GM21786 (cell line): Measurements from ENCODE around the gene DYDC1.
"Not testable (repeated sequence)": the region's sequence is repeated elsewhere in the genome, so short reads cannot be mapped to it uniquely, and the experiment has no call there.

ENCODE experiments used
- ATAC-seq: cut with Tn5 transposase; IDR thresholded peaks from one replicate; pipeline ENCODE4 v1.9.1; 2021; ENCODE audit not compliant: unreplicated experiment

DYDC1 gene

DNA sequence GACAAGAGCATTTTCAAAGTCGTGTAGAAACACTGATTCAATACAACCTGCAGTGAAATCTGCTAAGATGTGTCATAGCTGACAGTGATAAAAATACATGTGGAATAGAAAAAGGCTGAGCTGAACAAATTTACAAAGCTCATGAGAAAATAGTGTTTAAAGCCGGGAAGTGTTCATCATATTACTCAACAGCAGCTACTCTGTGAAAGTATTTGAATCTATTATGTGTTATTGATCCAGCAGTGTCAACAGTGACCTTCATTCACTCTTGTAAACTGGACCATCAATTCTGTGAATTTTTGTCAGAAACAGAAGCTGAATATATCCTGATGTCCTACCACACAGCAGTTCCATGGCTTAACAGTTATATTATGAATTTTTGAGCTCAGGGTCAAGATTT is 11.6 kb downstream of the DYDC1 start:
- ATAC-seq = no peak

DNA sequence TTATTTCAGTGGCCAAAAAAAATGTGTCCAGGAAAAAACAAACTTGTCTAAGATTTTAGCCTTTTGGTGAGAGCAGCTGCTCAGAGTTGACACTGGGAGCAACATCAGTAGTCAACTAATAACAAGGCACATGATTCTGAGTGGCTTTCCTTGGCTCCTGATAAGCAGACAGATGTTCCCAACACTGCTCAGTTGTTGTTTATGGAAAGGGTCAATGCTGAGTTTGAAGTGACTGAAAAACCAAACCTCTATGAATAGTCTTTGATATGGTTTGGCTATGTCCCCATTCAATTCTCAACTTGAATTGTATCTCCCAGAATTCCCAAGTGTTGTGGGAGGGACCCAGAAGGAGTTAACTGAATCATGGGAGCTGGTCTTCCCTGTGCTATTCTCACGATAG is 12.3 kb downstream of the DYDC1 start:
- ATAC-seq = no peak

DNA sequence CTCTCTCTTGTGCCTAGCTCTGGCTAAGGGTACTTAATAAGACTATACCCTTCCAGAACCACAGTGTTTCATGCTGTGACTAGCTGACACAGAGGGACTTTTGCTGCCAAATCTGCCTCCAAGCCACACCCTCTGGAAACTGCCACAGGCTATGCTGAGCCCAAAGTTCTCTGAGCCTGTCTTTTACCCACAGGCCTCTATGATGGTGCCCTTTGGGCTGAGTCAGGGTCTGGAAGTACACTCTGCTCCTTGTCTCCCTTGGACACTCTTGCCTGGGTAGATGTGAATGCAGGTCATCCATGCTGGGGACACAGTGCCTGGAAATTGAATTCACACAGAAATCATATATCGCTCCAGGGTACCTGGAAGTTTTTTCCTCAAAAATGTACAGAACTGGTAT is 22.6 kb downstream of the DYDC1 start:
- ATAC-seq = no peak

DNA sequence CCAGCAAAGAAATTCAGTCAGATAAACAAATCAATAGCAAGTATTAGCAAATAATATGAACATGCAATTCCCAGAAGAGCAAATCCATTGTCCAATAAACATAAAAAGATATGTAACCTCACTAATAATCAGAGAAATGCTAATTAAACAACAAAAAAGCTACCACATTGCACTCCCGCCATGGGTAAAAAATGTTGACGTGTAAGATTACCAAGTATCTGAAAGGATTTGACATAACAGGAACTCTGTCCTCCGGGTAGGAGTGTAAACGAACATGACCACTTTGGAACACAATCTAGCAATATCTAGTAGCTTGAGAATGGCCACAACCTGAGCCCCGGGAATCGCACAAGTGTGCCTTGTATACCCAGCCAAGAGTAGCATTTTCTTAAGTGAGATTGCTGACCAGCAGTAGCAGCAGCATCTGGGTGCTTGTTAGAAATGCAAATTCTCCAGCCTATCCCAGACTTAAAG is 31.6 kb downstream of the DYDC1 start:
- ATAC-seq = no peak

DNA sequence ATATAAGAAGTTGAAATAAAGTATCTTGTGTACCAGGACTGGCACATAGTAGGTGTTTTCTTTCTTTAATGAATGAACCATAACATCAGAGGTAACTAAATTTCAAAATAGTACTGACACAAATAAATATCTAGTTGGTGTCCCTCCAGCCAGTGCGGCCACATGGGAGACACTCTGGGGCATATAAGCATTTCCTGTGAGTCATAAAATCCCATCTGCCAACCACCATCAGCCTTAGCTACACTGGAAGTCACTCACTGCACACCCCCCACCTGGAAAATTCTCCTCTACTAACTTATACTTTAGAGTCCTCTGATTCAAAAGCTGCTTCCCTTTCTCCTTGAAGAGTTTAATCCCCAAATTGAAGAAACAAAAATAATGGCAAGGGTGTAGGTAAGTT is 32.5 kb downstream of the DYDC1 start:
- ATAC-seq = no peak

DNA sequence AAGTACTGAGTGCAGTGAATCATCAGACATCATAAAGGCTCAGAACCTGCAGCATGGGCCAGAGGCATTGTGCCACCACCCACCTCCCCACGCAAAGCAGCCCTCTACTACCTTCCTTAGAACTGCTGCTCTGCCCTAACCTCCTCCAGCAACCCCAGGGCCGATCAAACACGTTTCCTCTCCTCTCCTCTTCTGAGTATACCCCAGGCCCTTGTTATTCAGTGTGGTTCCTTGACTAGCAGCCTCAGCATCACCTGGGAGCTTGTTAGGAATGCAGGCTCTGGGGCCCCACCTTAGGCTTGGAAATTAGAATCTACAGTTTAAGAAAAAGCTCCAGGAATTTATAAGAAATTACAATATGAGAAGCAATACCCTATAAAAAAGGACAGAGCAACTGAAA is 33.2 kb downstream of the DYDC1 start:
- ATAC-seq = no peak

DNA sequence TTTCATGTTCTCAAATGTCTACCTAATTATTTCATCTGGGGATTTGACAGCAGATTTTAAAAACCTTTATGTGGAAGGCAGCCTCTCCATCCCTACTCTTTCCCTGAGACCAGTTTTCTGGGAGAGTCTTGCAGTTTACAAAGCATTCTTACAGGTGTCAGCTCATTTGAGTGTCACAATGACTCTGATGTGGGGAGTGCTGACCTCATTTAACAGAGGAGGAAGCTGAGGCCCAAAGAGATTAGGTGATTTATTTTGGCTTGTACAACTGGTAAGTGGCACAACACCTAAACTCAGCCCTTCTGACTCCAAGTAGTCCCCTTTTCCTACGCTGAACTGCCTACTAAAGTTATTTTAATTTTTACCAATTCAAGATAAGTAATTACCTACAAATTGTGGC is 33.8 kb downstream of the DYDC1 start:
- no peak for ATAC-seq

DNA sequence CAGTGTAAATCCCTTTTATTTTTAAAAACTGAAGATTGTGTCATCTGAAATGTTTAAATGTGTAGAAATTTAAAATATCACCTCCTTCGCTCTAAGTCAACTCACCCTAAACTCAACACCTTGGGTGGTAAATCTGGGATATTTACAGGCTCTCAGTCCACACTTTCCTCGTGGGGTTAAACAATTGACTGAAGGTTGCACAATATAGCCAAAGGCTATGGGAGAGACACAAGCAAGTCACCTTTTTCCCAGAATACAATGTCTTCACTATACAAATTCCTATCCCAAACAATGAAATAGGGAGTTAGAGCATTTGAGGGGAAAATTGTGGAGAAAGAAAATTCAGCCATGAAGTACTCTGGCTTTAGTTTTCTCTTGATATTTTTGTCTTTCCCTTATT is 34.4 kb downstream of the DYDC1 start:
- no peak for ATAC-seq

DNA sequence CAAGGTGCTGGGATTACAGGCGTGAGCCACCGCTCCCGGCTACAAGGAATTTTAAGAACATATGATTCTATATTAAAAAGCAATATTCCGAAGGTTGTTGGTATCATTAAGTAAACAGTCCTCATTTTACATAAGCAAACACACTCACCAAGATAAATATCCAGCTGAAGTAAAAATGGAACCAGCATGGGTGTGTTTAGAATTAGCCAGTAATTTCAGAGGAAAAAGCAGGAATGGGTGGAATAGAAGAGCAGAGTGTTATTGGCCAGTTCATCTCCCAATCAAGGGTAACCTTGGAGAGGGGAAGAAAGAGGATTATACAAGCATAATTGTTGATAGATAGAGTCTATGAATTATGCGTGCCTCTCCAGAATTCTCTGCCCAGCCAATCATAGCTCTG is 35.4 kb downstream of the DYDC1 start:
- ATAC-seq = no peak

DNA sequence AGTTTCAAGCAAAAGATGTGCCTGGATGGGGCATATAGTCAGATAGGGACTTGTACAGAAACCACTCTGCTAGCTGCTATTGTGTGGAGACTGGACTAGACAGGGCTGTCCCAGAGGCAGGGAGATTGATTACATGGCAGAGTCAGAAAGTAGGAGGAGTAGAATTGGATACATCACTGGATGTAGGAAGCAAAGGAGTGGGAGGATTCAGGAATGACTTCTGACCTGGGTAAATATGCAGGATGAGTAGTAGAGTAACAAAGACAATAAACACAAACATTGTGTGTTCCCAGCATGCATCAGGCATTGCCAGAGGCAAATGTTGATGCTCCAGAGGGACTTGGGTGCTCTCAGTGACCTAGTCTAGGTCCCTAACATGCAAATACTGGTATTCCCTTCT is 36.2 kb downstream of the DYDC1 start:
- no peak for ATAC-seq

DNA sequence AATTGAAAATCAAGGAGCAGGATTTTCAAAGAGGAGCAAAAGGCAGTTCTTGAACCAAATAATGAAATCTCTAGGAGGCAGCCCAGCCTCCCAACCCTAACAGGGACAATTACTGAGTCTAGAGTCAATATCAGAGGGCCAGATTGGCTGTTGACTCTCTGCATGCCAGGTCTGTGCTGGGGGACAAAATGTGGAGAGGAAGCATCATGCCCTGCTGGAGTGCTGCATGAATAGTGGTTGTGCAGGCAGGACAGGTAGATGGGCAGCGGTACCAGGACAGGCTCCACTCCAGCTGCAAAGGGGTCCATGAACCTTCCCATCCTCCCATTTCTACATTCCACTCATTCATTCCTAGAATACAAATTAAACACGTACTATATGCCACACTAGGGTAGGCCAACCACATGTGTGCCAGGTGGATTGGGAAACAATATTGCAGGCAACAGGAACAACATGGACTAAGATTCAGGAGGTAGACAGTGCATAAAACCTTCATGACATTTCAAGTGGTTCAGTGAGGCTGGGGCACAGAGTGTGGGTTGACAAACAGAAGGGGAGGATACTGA is 36.7 kb downstream of the DYDC1 start:
- ATAC-seq = no peak

DNA sequence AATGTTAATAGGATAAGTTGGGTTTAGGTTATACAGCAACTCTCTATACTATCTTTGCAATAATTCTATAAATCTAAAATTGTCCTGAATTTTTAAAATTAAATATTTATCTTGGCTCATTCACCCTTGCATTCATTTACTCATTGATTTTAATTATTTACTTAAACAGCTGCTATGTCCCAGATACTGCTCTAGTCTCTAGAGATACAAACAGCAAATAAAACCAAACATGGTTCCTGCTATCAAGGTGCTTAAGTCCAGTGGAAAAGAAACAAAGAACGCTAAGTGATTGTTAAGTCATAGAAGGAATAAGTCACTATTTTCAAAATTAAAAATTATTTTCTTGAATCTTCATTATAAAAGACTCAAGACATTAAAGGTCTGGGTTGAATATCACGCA is 37.2 kb downstream of the DYDC1 start:
- ATAC-seq = no peak

DNA sequence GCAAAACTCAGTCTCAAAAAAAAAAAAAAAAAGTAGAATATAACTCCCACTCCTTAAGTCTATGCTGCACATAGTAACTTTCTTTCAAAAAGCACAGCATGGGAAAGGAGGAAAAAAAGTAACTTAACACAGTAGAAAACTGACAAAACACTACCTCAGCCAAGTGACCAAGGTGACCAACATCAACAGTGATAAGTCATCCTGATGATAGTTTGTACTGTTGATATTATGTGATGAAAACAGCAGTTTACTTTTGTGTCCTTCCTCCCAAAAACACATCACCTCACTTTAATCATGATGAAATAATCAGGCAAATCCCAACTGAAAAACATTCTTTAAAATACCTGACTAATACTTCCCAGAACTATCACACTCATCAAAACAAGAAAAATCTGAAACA is 37.8 kb downstream of the DYDC1 start:
- ATAC-seq = no peak

DNA sequence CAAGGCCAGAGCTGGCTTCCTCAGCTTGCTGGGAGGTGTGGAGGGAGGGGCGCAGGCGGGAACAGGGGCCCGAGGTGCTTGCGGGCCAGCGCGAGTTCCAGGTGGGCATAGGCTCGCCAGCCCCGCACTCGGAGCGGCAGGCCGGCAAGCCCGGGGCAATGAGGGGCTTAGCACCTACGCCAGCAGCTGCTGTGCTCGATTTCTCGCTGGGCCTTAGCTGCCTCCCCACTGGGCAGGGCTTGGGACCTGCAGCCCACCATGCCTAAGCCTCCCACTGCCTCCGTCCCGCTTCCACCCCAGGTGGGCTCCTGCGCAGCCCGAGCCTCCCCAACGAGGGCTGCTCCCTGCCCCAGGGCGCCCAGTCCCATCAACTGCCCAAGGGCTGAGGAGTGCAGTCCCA is 41.2 kb downstream of the DYDC1 start:
- no peak for ATAC-seq

DNA sequence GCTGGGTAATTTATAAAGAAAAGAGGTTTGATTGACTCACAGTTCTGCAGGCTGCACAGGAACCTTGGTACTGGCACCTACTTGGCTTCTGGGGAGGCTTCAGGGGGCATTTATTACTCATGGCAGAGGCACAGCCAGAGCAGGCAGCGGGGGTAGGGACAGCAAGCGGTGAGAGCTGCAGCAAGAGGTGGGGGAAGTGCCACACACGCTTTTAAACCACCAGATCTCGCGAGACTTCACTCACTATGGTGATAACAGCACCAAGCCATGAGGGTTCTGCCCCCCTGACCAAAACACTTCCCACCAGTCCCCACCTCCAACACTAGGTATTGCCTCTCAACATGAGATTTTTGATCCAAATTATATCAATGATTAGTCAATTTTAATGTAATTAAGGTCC is 43.0 kb downstream of the DYDC1 start:
- no peak for ATAC-seq

DNA sequence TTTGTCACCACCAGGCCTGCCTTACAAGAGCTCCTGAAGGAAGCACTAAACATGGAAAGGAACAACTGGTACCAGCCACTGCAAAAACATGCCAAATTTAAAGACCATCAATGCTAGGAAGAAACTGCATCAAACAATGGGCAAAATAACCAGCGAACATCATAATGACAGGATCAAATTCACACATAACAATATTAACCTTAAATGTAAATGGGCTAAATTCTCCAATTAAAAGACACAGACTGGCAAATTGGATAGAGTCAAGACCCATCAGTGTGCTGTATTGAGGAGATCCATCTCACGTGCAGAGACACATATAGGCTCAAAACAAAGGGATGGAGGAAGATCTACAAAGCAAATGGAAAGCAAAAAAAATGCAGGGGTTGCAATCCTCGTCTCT is 50.6 kb downstream of the DYDC1 start:
- ATAC-seq = not testable (repeated sequence)

DNA sequence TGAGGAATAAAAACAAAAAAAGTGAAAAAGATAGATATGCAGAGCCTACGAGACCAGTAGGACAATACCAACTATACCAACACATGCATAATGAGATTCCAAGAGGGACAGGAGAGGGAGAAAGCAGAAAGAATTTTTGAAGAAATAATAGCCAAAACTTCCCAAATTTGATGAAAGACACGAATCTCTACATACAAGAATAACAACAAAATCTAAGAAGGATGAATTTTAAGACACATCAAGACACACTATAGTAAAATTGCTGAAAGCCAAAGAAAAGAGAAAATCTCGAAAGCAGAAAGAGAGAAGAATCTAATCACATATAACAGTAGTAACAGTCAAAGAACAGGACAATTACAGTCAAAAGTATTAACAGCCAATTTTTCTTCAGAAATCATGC is 59.6 kb downstream of the DYDC1 start:
- ATAC-seq = no peak

DNA sequence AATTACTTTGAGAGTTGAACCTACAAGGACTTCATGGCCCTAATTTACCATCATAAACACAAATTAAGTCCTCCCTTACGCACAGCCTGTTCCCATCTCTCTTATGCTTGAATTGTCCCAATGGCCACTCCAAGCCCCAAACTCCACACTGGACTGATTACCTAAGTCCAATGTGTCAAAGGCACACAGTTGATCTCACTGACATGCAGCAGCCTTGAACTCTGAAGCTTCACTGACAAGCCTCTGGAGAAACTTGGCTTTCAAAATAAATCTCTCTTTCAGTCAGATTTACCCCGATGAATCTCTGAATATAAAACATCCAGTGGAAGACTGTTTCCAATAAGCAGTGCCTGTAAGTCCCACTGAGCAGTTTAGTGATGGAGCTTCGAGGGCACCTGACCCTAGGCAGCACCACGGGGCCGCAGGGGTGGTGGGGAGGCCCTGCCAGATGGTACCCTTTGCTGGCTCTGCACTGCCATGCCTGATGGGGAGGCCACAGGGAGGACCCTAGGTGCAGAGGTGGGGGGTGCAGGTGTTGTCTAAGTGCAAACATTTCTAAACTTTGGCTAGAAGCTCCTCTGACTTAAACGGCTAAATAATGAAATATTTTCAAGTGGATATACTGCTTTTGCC is 63.8 kb downstream of the DYDC1 start:
- ATAC-seq = no peak

DNA sequence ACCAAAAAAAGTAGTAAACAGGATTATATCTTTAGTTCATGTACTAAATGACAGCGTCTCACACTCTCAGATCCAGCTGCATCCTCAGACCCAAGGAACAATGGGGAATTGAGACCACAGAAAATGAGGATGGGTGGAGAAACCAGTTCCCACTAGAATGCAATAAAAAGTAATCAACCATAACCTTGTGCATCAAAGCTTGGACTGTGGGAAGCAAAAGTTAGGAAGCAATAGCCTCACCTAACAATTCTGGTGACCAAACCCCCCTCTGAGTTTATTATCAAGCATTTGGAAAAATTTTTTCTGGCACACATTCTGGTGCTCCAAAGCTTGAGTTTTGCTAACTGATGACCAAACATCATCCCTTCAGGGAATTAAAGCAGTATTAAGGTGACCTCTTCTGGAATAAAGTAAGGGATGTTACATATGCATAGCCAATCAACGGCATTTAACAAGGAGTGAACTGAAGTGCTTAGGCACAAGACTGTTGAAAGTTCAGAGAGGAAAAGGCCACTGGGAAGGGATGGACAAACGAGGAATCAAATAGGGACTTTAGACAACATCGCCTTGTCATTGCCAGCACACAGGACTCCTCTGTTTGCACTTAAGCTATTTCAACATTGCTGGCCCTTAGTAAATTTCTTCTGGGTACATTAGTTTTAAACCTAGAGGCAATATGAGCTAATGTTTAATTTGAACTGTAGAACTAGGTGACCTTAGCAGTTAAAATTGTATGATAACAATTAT is 65.9 kb downstream of the DYDC1 start:
- ATAC-seq = no peak

DNA sequence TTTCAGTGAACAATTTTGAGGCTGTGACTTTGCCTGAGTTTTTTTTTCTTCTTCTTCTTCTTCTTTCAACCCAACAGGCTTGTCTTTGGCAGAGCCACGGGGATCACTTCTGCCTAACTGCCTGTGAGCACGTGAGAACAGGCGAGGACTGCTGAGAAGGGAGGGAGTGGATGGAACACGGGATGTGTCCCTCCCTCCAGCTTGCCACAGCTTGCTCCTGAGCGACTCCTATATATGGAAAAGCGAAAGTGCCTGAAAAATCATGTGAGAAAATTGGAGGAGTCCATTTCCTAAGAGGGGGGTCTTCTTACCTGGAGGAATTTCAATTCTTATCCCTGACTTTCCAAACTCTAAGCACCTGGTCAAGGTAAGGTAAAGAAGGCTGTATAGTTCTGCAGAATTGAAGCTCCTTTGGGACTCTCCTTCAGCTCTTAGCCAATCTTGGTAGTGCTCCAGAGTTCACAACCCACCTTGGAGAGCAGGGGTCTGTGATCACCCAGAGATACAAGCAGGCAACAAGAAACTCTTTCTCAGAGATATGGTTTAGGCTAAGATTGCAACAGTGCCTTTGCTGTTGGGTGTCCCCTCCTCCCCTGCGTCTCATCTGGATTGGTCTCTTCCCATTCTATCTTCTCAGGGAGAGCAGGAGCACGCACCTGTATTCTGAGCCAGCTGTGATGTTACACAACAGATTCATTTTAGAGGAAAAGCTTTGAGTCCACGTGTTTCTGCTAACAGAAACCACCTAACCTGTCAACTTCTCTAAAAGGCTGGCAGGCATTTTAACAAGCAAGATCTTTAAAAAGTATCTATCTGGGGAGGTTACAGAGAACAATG is 66.9 kb downstream of the DYDC1 start, which contains the start of gene MAT1A:
MAT1A (minus strand) TSS at position 208 of the 837 bp plus-strand sequence. CDS start 235 bp downstream, outside the sequence.
- ATAC-seq = no peak

DNA sequence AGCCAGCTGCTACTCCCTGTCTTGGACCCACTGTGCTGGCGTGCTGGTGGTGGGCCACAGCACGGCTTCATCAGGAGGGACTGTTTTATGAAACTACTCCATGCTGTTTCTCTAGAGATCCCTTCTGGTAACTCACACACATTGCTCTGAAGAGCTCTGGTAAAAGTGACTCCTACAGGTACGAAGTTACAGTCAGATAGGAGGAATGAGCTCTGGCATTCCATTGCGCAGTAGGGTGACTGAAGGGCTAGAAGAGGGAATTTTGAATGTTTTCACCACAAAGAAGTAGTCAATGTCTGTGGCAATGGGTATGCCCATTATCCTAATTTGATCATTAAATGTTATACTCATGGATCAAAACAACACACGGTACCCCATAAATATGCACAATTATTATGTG is 67.7 kb downstream of the DYDC1 start:
- ATAC-seq = no peak
